GM12878 (cell line): ENCODE data around the gene PLEKHJ1. TPM values are rescaled to one million over a fixed set of nuclear protein-coding genes. Genes with fewer than 3 reads are reported as not detected.

Source experiments
- ATAC-seq: fragments of 200-7000 bp; cut with Tn5 transposase; 3 replicates; pipeline ENCODE4 v1.9.1; 2020; ENCODE audit warnings: mild to moderate bottlenecking, moderate library complexity
- BruUV-seq: library from RNA; stranded (reverse); fragments of 400-500 nt; replicated peaks from 2 replicates; lab custom pipeline; 2021; lab: Mats Ljungman, UMichigan
- CTCF ChIA-PET: fragments of 300-600 bp; sonication (Branson Sonifier 250); formaldehyde crosslinking; extraction: SDS; loops from one replicate; lab custom pipeline; 2021; ENCODE audit warnings: inconsistent platforms; lab: Yijun Ruan, JAX
- POLR2A ChIA-PET: fragments of 350-600 bp; formaldehyde crosslinking; extraction: SDS; loops from one replicate; lab custom pipeline; 2021; ENCODE audit warnings: inconsistent platforms; lab: Charles Lee
- RAD21 ChIA-PET: fragments of 300-600 bp; sonication (Branson Sonifier 250); formaldehyde crosslinking; loops from one replicate; lab custom pipeline; 2023; ENCODE audit warnings: antibody characterized with exemption; ENCODE audit not compliant: unreplicated experiment; lab: Charles Lee
- SMC1A ChIA-PET: fragments of 300-600 bp; sonication (Branson Sonifier 250); formaldehyde crosslinking; loops from one replicate; lab custom pipeline; 2023; ENCODE audit not compliant: unreplicated experiment, uncharacterized antibody; lab: Charles Lee
- DNase-seq: peaks from one replicate; pipeline ENCODE4 v3.0.0-alpha.2; 2011; ENCODE audit warnings: low read depth, low spot score
- FAIRE-seq: peaks from 3 replicates; lab custom pipeline; 2011; peaks lifted over from hg19 to GRCh38; lab: Jason Lieb, UNC
- H2AFZ ChIP-seq: 2 replicates; pipeline ENCODE4 v1.6.0; 2011; ENCODE audit warnings: low read depth, low read length, control low read depth; ENCODE audit not compliant: control insufficient read depth
- H3K27ac ChIP-seq: 2 replicates; pipeline ENCODE4 v1.5.1; 2011; ENCODE audit warnings: control low read depth; ENCODE audit not compliant: control insufficient read depth, insufficient read depth
- H3K27me3 ChIP-seq, 2 experiments: replicated peaks in 1 of 2; 2 replicates each; pipeline versions ENCODE4 v1.6.0 to v1.6.1; 2011; ENCODE audit warnings: low read length in 1 of 2; ENCODE audit not compliant: control insufficient read depth in 2 of 2, insufficient read depth in 2 of 2
- H3K36me3 ChIP-seq, 2 experiments: 2 replicates each; pipeline ENCODE4 v1.5.1; 2011; ENCODE audit warnings: low read length in 1 of 2; ENCODE audit not compliant: control insufficient read depth in 2 of 2, insufficient read depth in 2 of 2
- H3K4me1 ChIP-seq: 2 replicates; pipeline ENCODE4 v1.6.1; 2011; ENCODE audit warnings: mild to moderate bottlenecking, low read length, moderate library complexity, mixed read lengths; ENCODE audit not compliant: control insufficient read depth, insufficient read depth
- H3K4me2 ChIP-seq: 2 replicates; pipeline ENCODE4 v1.6.0; 2011; ENCODE audit warnings: control low read depth; ENCODE audit not compliant: control insufficient read depth, insufficient read depth
- H3K4me3 ChIP-seq: fragments of 200-600 bp; sonication (generic); 2 replicates; pipeline ENCODE4 v1.5.1; 2016
- H3K79me2 ChIP-seq: 2 replicates; pipeline ENCODE4 v1.6.0; 2011; ENCODE audit warnings: low read length; ENCODE audit not compliant: control insufficient read depth, insufficient read depth
- H3K9ac ChIP-seq: 2 replicates; pipeline ENCODE4 v1.8.0; 2011; ENCODE audit warnings: low read length, control low read depth, mixed read lengths; ENCODE audit not compliant: control insufficient read depth, insufficient read depth
- H3K9me3 ChIP-seq: replicated peaks from 3 replicates; pipeline ENCODE4 v1.5.1; 2011; ENCODE audit warnings: mild to moderate bottlenecking, low read length; ENCODE audit not compliant: control insufficient read depth, insufficient read depth
- H4K20me1 ChIP-seq: 2 replicates; pipeline ENCODE4 v1.6.0; 2011; ENCODE audit not compliant: control insufficient read depth, insufficient read depth
- HCFC1 ChIP-seq: fragments of 150-350 bp; IDR thresholded peaks from 2 replicates; pipeline ENCODE4 v1.6.1; 2014; ENCODE audit warnings: low read length
- MYB ChIP-seq: fragments of 150-350 bp; IDR thresholded peaks from 2 replicates; pipeline ENCODE4 v1.6.1; 2014; ENCODE audit warnings: mild to moderate bottlenecking, low read depth, low read length, borderline replicate concordance
- NR2F1 ChIP-seq: fragments of 450-650 bp; conservative IDR thresholded peaks from 2 replicates; pipeline ENCODE4 v1.6.1; 2017; ENCODE audit warnings: mild to moderate bottlenecking
- POLR2A ChIP-seq: IDR thresholded peaks from 2 replicates; pipeline ENCODE4 v1.6.1; 2011; ENCODE audit warnings: low read depth, mild to moderate bottlenecking, low read length
- TARDBP ChIP-seq: IDR thresholded peaks from 2 replicates; pipeline ENCODE4 v1.6.1; 2016; ENCODE audit warnings: borderline replicate concordance
- WGBS: methylation state at CpG from one replicate; pipeline ENCODE4 v1.1.6; 2016; ENCODE audit warnings: low lambda C conversion rate; ENCODE audit not compliant: insufficient replicate concordance, insufficient coverage; ENCODE audit errors: missing lambda C conversion rate; 5-methylcytosine and 5-hydroxymethylcytosine counted together
- in situ Hi-C: fragments of 300-500 bp; cut with MboI; formaldehyde crosslinking; loops from 9 replicates; pipeline ENCODE4 v1.14.3; 2018; ENCODE audit warnings: mixed read lengths
- intact Hi-C: fragments of 100-400 bp; cut with micrococcal nuclease; formaldehyde crosslinking; loops from one replicate; pipeline ENCODE4 v1.14.2; 2022; ENCODE audit not compliant: unreplicated experiment
- polyA plus RNA-seq, 11 experiments: library from polyadenylated mRNA; depleted of rRNA in 4 of 11; unstranded in 6 of 11; stranded (reverse) in 5 of 11; fragments of >200 nt; fragmentation: Nextera tagmentation in 4 of 11; fragmentation: Illumina TruSeq in 1 of 11; extraction: Ambion mirVana in 4 of 11; extraction: Trizol in 1 of 11; gene quantifications; 1 replicate in 1 of 11; 2 replicates in 10 of 11; pipeline versions ENCODE4 v1.2.1 to v1.2.3, GENCODE V29; 2011 to 2016; ENCODE audit warnings: inconsistent platforms in 2 of 11, missing spikeins in 2 of 11, low read depth in 1 of 11
- total RNA-seq, 4 experiments: library from RNA; depleted of rRNA in 3 of 4; stranded (reverse); fragments of >200 nt in 3 of 4; fragmentation: Illumina TruSeq in 1 of 4; extraction: Trizol in 1 of 4; gene quantifications; 2 replicates each; pipeline versions ENCODE4 v1.2.1 to v1.2.3, GENCODE V29; 2013 to 2021
- TF ChIP-seq, protein P1 (sequence below): fragments of 450-650 bp; formaldehyde crosslinking; IDR thresholded peaks from 2 replicates; pipeline ENCODE4 v1.4.0; 2020; ENCODE audit warnings: mild to moderate bottlenecking, moderate library complexity
- TF ChIP-seq, protein P2 (sequence below): IDR thresholded peaks from 2 replicates; pipeline ENCODE4 v1.6.1; 2011; ENCODE audit warnings: low read depth, low read length, improper control_type of control experiment, borderline replicate concordance

The PLEKHJ1 gene
- total and polyA plus RNA-seq, 10 of the 15 experiments (the other 5 are each of a cell fraction or from before 2014, with no cell fraction given), result 1.3 to 133 (median 75.0) TPM

DNA sequence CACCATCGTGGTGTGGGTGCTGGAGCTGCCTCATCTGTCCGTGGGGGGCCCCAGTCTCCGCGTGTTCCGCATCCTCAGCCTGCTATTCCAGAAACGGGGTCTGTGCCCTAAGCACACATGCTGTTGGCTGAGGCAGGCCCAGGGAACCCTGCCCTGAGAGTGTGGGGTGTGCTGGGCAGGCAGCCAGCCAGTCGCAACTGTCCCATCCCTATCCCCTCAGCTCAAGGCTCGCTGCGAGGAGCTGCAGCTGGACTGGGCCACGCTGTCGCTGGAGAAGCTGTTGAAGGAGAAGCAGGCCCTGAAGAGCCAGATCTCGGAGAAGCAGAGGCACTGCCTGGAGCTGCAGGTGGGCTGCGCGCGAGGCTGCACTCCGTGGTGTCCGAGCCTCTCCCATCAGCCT is 21.9 kb downstream of the PLEKHJ1 start:
- Histone ChIP-seq H3K27ac (no peak overlapping the region), H2AFZ (no peak overlapping the region), H3K9ac (no peak overlapping the region), H3K9me3 (no peaks in the 10 kb centered on the region), H3K4me3 (no peak overlapping the region), H3K27me3 (no peaks in the 10 kb centered on the region), H4K20me1 (no peaks in the 10 kb centered on the region), H3K4me2 (no peak overlapping the region), H3K4me1 (peaks cover 5% of the 10 kb centered on the region), H3K36me3 (peaks cover 39 to 75% of the 10 kb centered on the region in 2 experiments; a peak in 3 of 4 replicates), H3K79me2 (no peaks in the 10 kb centered on the region)
- DNase-seq, result no peak
- TF ChIP-seq, protein P1, sequence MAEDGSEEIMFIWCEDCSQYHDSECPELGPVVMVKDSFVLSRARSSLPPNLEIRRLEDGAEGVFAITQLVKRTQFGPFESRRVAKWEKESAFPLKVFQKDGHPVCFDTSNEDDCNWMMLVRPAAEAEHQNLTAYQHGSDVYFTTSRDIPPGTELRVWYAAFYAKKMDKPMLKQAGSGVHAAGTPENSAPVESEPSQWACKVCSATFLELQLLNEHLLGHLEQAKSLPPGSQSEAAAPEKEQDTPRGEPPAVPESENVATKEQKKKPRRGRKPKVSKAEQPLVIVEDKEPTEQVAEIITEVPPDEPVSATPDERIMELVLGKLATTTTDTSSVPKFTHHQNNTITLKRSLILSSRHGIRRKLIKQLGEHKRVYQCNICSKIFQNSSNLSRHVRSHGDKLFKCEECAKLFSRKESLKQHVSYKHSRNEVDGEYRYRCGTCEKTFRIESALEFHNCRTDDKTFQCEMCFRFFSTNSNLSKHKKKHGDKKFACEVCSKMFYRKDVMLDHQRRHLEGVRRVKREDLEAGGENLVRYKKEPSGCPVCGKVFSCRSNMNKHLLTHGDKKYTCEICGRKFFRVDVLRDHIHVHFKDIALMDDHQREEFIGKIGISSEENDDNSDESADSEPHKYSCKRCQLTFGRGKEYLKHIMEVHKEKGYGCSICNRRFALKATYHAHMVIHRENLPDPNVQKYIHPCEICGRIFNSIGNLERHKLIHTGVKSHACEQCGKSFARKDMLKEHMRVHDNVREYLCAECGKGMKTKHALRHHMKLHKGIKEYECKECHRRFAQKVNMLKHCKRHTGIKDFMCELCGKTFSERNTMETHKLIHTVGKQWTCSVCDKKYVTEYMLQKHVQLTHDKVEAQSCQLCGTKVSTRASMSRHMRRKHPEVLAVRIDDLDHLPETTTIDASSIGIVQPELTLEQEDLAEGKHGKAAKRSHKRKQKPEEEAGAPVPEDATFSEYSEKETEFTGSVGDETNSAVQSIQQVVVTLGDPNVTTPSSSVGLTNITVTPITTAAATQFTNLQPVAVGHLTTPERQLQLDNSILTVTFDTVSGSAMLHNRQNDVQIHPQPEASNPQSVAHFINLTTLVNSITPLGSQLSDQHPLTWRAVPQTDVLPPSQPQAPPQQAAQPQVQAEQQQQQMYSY (CRISPR knock-in tag), result no peak
- TF ChIP-seq HCFC1, result no peak
- TF ChIP-seq MYB, result no peak
- TF ChIP-seq, protein P2, sequence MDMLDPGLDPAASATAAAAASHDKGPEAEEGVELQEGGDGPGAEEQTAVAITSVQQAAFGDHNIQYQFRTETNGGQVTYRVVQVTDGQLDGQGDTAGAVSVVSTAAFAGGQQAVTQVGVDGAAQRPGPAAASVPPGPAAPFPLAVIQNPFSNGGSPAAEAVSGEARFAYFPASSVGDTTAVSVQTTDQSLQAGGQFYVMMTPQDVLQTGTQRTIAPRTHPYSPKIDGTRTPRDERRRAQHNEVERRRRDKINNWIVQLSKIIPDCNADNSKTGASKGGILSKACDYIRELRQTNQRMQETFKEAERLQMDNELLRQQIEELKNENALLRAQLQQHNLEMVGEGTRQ, result no peak
- TF ChIP-seq TARDBP, result no peak
- 0 out of 2 replicates have a peak, but pooled peaks have one; percentile 56 for TF ChIP-seq POLR2A
- TF ChIP-seq NR2F1, result no peak
- BruUV-seq, result no TSS peak
- ChIA-PET SMC1A (interaction anchor here (1.0 kb wide), 1 partner anchor 58 kb away, joined by 4 read pairs; no protein-coding TSS in a partner anchor), RAD21 (no interaction called here), CTCF (interaction anchor here (2.7 kb wide), 1 partner anchor 59 kb away, joined by 10 read pairs; no protein-coding TSS in a partner anchor), POLR2A (no interaction called here)
- ATAC-seq, result no peak
- in situ Hi-C loops (no loop called here), intact Hi-C loops (no loop called here)
- no peak for FAIRE-seq
- 98% methylated on average over 17 of the region's 17 CpGs for WGBS
